SK-N-SH treated with all-trans-retinoic acid at 6 μM for 48 hours (cell line): ENCODE results near the gene C3orf85.

Experiments used
- ATAC-seq: fragments of 200-7000 bp; cut with Tn5 transposase; 3 replicates; pipeline ENCODE4 v1.9.1; 2020; ENCODE audit warnings: mild to moderate bottlenecking, moderate library complexity
- ARNTL ChIP-seq: fragments of 450-650 bp; formaldehyde crosslinking; IDR thresholded peaks from 2 replicates; pipeline ENCODE4 v1.5.0; 2020; ENCODE audit warnings: low read depth, mild to moderate bottlenecking, moderate library complexity, borderline replicate concordance
- BACH2 ChIP-seq: fragments of 250-450 bp; sonication (Bioruptor Pico); IDR thresholded peaks from 2 replicates; pipeline ENCODE4 v1.9.0; 2021; ENCODE audit warnings: mild to moderate bottlenecking, borderline replicate concordance
- CSDC2 ChIP-seq: fragments of 250-450 bp; sonication (Bioruptor Pico); IDR thresholded peaks from 2 replicates; pipeline ENCODE4 v1.5.0; 2020; ENCODE audit warnings: mild to moderate bottlenecking, moderate library complexity
- ESRRG ChIP-seq: fragments of 250-450 bp; sonication (Bioruptor Pico); IDR thresholded peaks from 2 replicates; pipeline ENCODE4 v1.6.1; 2021; ENCODE audit warnings: mild to moderate bottlenecking
- GLIS3 ChIP-seq: fragments of 250-450 bp; sonication (Bioruptor Pico); IDR thresholded peaks from 2 replicates; pipeline ENCODE4 v1.5.0; 2020; ENCODE audit warnings: mild to moderate bottlenecking, moderate library complexity
- ISL1 ChIP-seq: fragments of 250-450 bp; sonication (Bioruptor Pico); IDR thresholded peaks from 2 replicates; pipeline ENCODE4 v2.1.2; 2022; ENCODE audit warnings: mild to moderate bottlenecking, moderate library complexity
- OSR1 ChIP-seq: fragments of 250-450 bp; sonication (Bioruptor Pico); IDR thresholded peaks from 2 replicates; pipeline ENCODE4 v1.8.0; 2022; ENCODE audit warnings: moderate library complexity, mild to moderate bottlenecking, inconsistent platforms
- PPARA ChIP-seq: fragments of 250-450 bp; sonication (Bioruptor Pico); IDR thresholded peaks from 2 replicates; pipeline ENCODE4 v1.5.0; 2020; ENCODE audit warnings: mild to moderate bottlenecking, borderline replicate concordance
- RARB ChIP-seq: fragments of 250-450 bp; sonication (Bioruptor Pico); IDR thresholded peaks from 2 replicates; pipeline ENCODE4 v1.8.0; 2021; ENCODE audit warnings: mild to moderate bottlenecking, moderate library complexity
- SNAI2 ChIP-seq: fragments of 250-450 bp; sonication (Bioruptor Pico); IDR thresholded peaks from 2 replicates; pipeline ENCODE4 v1.5.0; 2020; ENCODE audit warnings: mild to moderate bottlenecking, moderate library complexity
- TCF4 ChIP-seq: fragments of 250-450 bp; sonication (Bioruptor Pico); IDR thresholded peaks from 2 replicates; pipeline ENCODE4 v1.8.0; 2021; ENCODE audit warnings: mild to moderate bottlenecking, moderate library complexity, borderline replicate concordance
- TOX ChIP-seq: fragments of 250-450 bp; sonication (Bioruptor Pico); IDR thresholded peaks from 2 replicates; pipeline ENCODE4 v1.8.0; 2021; ENCODE audit warnings: mild to moderate bottlenecking, moderate library complexity, borderline replicate concordance
- ZC3H10 ChIP-seq: fragments of 250-450 bp; sonication (Bioruptor Pico); IDR thresholded peaks from 2 replicates; pipeline ENCODE4 v1.5.1; 2021; ENCODE audit warnings: mild to moderate bottlenecking, moderate library complexity
- ZFP3 ChIP-seq: fragments of 250-450 bp; sonication (Bioruptor Pico); IDR thresholded peaks from 2 replicates; pipeline ENCODE4 v1.5.0; 2020; ENCODE audit warnings: mild to moderate bottlenecking, moderate library complexity
- ZNF565 ChIP-seq: fragments of 450-650 bp; formaldehyde crosslinking; conservative IDR thresholded peaks from 2 replicates; pipeline ENCODE4 v1.5.0; 2020; ENCODE audit warnings: low read depth, mild to moderate bottlenecking, moderate library complexity
- ZNF70 ChIP-seq: fragments of 450-650 bp; formaldehyde crosslinking; IDR thresholded peaks from 2 replicates; pipeline ENCODE4 v1.5.0; 2020; ENCODE audit warnings: mild to moderate bottlenecking, moderate library complexity
- ZNF8 ChIP-seq: fragments of 450-650 bp; formaldehyde crosslinking; IDR thresholded peaks from 2 replicates; pipeline ENCODE4 v1.5.0; 2020; ENCODE audit warnings: mild to moderate bottlenecking, moderate library complexity
- TF ChIP-seq, protein P1 (sequence below): fragments of 250-450 bp; sonication (Bioruptor Pico); IDR thresholded peaks from 2 replicates; pipeline ENCODE4 v1.5.1; 2020; ENCODE audit warnings: low read depth, mild to moderate bottlenecking, moderate library complexity
- TF ChIP-seq, protein P2 (sequence below): fragments of 250-450 bp; sonication (Bioruptor Pico); IDR thresholded peaks from 2 replicates; pipeline ENCODE4 v1.8.0; 2021; ENCODE audit warnings: low read depth, mild to moderate bottlenecking, moderate library complexity, borderline replicate concordance
- TF ChIP-seq, protein P3 (sequence below): fragments of 250-450 bp; sonication (Bioruptor Pico); IDR thresholded peaks from 2 replicates; pipeline ENCODE4 v1.8.0; 2020; ENCODE audit warnings: mild to moderate bottlenecking, moderate library complexity, borderline replicate concordance
- TF ChIP-seq, protein P4 (sequence below): fragments of 250-450 bp; sonication (Bioruptor Pico); IDR thresholded peaks from 2 replicates; pipeline ENCODE4 v1.5.0; 2020; ENCODE audit warnings: mild to moderate bottlenecking, moderate library complexity
- TF ChIP-seq, protein P5 (sequence below): fragments of 250-450 bp; sonication (Bioruptor Pico); IDR thresholded peaks from 2 replicates; pipeline ENCODE4 v1.5.1; 2021; ENCODE audit warnings: mild to moderate bottlenecking, moderate library complexity

The C3orf85 gene

DNA sequence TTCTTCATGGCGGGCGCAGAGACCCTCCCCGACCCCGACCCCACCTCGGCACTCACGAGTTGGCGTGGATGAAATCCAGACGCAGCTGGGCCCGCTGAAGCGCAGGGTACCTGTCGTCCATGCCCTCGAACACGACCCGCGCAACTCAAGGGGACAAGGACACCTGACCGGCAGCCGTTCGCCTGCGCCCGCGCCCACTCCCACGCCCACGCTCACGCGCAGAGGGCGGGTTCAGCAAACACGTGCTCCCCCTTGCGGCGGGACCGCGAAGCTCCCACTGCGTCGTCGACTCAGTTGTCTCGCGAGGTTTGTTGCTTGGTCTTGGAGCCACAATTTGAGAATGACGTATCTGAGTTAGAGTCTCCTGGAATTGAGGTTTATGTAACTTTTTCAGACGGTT lies 18.6 kb upstream of the C3orf85 start, which contains the start of gene MORC1:
MORC1 (minus strand) TSS at position 196 of the 400 bp plus-strand sequence; CDS start at position 121, 75 bp downstream.
- ATAC-seq: no peak
- TF ChIP-seq RARB (no peak), ZFP3 (CRISPR knock-in tag) (no peak), ISL1 (no peak)

DNA sequence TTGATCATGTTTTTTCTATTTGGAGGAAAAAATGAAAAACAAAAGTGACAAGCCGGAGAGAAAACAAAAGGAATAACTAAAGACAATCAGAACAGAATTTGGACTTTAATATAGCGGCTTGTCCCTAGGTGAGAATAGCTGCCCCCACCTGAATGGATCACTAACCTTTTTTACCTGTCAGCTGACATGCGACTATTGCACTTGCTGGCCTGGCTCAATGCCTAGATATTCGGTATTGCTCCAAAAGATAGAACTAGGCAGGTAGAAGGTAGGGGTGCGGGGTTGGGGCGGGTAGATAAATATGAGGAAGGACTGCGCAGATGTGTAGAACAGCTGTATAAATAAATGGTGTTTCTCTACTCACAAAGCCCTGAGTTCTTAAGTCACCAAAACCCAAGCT lies 17.9 kb upstream of the C3orf85 start:
- ATAC-seq: no peak
- TF ChIP-seq OSR1: no peak
- no peak for TF ChIP-seq TCF4 (CRISPR knock-in tag)
- TF ChIP-seq ZNF565 (CRISPR knock-in tag): no peak
- no peak for TF ChIP-seq ZC3H10 (CRISPR knock-in tag)
- TF ChIP-seq PPARA (CRISPR knock-in tag): no peak
- TF ChIP-seq TOX: no peak
- TF ChIP-seq SNAI2: no peak
- TF ChIP-seq ISL1: no peak
- TF ChIP-seq ZNF70 (CRISPR knock-in tag): no peak
- no peak for TF ChIP-seq ZNF8
- TF ChIP-seq, protein P1, sequence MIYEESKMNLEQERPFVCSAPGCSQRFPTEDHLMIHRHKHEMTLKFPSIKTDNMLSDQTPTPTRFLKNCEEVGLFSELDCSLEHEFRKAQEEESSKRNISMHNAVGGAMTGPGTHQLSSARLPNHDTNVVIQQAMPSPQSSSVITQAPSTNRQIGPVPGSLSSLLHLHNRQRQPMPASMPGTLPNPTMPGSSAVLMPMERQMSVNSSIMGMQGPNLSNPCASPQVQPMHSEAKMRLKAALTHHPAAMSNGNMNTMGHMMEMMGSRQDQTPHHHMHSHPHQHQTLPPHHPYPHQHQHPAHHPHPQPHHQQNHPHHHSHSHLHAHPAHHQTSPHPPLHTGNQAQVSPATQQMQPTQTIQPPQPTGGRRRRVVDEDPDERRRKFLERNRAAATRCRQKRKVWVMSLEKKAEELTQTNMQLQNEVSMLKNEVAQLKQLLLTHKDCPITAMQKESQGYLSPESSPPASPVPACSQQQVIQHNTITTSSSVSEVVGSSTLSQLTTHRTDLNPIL: no peak
- TF ChIP-seq ESRRG (CRISPR knock-in tag): no peak
- TF ChIP-seq, protein P2, sequence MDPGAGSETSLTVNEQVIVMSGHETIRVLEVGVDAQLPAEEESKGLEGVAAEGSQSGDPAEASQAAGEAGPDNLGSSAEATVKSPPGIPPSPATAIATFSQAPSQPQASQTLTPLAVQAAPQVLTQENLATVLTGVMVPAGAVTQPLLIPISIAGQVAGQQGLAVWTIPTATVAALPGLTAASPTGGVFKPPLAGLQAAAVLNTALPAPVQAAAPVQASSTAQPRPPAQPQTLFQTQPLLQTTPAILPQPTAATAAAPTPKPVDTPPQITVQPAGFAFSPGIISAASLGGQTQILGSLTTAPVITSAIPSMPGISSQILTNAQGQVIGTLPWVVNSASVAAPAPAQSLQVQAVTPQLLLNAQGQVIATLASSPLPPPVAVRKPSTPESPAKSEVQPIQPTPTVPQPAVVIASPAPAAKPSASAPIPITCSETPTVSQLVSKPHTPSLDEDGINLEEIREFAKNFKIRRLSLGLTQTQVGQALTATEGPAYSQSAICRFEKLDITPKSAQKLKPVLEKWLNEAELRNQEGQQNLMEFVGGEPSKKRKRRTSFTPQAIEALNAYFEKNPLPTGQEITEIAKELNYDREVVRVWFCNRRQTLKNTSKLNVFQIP: no peak
- TF ChIP-seq ZFP3 (CRISPR knock-in tag): no peak
- TF ChIP-seq BACH2: no peak
- TF ChIP-seq ARNTL (CRISPR knock-in tag): no peak
- TF ChIP-seq, all 23 proteins: peak for 0

DNA sequence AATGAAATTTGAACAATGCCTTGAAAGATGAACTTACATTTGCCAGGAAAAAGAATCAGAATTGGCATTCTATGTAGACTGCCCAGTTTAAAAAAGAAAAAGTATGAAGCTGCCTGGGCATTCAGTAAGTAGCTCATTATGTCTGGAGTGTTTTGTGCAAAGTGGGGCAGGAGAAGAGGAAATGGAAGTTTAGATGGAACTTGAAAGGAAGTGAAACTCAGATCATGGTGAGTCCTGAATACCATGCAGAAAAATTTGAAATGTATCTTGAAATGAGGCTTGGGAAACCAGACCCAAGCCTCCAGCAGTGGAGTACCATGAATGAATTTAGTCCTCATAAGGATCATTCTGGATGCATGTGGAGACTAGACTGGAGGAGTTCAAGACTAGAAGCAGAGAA lies 13.8 kb upstream of the C3orf85 start:
- no peak for ATAC-seq
- TF ChIP-seq ZNF565 (CRISPR knock-in tag): no peak
- no peak for TF ChIP-seq ZNF70 (CRISPR knock-in tag)
- TF ChIP-seq, protein P3, sequence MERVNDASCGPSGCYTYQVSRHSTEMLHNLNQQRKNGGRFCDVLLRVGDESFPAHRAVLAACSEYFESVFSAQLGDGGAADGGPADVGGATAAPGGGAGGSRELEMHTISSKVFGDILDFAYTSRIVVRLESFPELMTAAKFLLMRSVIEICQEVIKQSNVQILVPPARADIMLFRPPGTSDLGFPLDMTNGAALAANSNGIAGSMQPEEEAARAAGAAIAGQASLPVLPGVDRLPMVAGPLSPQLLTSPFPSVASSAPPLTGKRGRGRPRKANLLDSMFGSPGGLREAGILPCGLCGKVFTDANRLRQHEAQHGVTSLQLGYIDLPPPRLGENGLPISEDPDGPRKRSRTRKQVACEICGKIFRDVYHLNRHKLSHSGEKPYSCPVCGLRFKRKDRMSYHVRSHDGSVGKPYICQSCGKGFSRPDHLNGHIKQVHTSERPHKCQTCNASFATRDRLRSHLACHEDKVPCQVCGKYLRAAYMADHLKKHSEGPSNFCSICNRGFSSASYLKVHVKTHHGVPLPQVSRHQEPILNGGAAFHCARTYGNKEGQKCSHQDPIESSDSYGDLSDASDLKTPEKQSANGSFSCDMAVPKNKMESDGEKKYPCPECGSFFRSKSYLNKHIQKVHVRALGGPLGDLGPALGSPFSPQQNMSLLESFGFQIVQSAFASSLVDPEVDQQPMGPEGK (CRISPR knock-in tag): no peak
- TF ChIP-seq, protein P1: no peak
- no peak for TF ChIP-seq BACH2
- no peak for TF ChIP-seq GLIS3 (CRISPR knock-in tag)
- TF ChIP-seq, protein P4, sequence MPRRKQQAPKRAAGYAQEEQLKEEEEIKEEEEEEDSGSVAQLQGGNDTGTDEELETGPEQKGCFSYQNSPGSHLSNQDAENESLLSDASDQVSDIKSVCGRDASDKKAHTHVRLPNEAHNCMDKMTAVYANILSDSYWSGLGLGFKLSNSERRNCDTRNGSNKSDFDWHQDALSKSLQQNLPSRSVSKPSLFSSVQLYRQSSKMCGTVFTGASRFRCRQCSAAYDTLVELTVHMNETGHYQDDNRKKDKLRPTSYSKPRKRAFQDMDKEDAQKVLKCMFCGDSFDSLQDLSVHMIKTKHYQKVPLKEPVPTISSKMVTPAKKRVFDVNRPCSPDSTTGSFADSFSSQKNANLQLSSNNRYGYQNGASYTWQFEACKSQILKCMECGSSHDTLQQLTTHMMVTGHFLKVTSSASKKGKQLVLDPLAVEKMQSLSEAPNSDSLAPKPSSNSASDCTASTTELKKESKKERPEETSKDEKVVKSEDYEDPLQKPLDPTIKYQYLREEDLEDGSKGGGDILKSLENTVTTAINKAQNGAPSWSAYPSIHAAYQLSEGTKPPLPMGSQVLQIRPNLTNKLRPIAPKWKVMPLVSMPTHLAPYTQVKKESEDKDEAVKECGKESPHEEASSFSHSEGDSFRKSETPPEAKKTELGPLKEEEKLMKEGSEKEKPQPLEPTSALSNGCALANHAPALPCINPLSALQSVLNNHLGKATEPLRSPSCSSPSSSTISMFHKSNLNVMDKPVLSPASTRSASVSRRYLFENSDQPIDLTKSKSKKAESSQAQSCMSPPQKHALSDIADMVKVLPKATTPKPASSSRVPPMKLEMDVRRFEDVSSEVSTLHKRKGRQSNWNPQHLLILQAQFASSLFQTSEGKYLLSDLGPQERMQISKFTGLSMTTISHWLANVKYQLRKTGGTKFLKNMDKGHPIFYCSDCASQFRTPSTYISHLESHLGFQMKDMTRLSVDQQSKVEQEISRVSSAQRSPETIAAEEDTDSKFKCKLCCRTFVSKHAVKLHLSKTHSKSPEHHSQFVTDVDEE: no peak
- no peak for TF ChIP-seq ZC3H10 (CRISPR knock-in tag)

DNA sequence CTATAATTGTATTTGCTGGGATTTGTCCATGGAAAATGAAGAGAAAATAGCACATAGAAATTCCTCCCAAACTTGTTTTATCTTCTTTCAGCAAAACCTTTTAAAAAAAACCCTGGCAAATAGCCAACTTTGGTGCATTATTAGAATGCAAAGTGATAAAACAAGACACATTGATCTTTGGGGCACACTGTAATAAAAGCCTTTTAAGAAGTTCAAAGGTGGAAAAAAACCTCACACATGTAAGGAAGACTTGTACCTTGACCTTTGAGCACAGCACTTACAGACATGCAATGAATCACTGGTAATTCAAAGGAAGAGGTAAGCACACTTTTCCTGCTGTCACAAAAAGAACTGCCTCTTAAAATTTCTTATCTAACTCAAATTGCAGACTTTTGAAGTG lies 10.6 kb upstream of the C3orf85 start:
- ATAC-seq: no peak
- TF ChIP-seq BACH2: no peak
- TF ChIP-seq CSDC2: no peak
- no peak for TF ChIP-seq OSR1
- TF ChIP-seq ZFP3 (CRISPR knock-in tag): no peak
- TF ChIP-seq ZC3H10 (CRISPR knock-in tag): no peak
- TF ChIP-seq, protein P3 (CRISPR knock-in tag): no peak
- no peak for TF ChIP-seq TCF4 (CRISPR knock-in tag)
- TF ChIP-seq, protein P5, sequence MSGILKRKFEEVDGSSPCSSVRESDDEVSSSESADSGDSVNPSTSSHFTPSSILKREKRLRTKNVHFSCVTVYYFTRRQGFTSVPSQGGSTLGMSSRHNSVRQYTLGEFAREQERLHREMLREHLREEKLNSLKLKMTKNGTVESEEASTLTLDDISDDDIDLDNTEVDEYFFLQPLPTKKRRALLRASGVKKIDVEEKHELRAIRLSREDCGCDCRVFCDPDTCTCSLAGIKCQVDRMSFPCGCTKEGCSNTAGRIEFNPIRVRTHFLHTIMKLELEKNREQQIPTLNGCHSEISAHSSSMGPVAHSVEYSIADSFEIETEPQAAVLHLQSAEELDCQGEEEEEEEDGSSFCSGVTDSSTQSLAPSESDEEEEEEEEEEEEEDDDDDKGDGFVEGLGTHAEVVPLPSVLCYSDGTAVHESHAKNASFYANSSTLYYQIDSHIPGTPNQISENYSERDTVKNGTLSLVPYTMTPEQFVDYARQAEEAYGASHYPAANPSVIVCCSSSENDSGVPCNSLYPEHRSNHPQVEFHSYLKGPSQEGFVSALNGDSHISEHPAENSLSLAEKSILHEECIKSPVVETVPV (CRISPR knock-in tag): no peak
- no peak for TF ChIP-seq TOX
- TF ChIP-seq ZNF565 (CRISPR knock-in tag): no peak
- no peak for TF ChIP-seq RARB
- TF ChIP-seq ZNF8: no peak
- no peak for TF ChIP-seq ISL1
- no peak for TF ChIP-seq SNAI2
